NCI-H2171 (cell line): ENCODE measurements around the gene ABHD8.

Experiments
- DNase-seq: peaks from one replicate; lab custom pipeline; 2025; lab: John Stamatoyannopoulos, UW

ABHD8 gene

GRCh38 chr19:17321655-17322489 is 18.6 kb upstream of the ABHD8 start:
- no peak for DNase-seq

- DNase-seq: no peak
Measured at GRCh38 chr19:17320435-17320834, 17.2 kb upstream of the ABHD8 start.

GRCh38 chr19:17319473-17320238 is 16.4 kb upstream of the ABHD8 start:
- no peak for DNase-seq

GRCh38 chr19:17318966-17319365 is 15.7 kb upstream of the ABHD8 start:
- no peak for DNase-seq

- no peak for DNase-seq
Measured at GRCh38 chr19:17314007-17314593, 10.9 kb upstream of the ABHD8 start.

GRCh38 chr19:17312189-17313113 is 9.2 kb upstream of the ABHD8 start:
- no peak for DNase-seq

- DNase-seq: no peak
Measured at GRCh38 chr19:17311455-17312188, 8.4 kb upstream of the ABHD8 start.

GRCh38 chr19:17309965-17310461 is 6.8 kb upstream of the ABHD8 start:
- no peak for DNase-seq

- DNase-seq: peak; percentile 99
Measured at GRCh38 chr19:17309198-17309964, 6.2 kb upstream of the ABHD8 start, which contains the start of gene DDA1. Gene DDA1 (plus strand): TSS chr19:17309563. CDS start chr19:17309655, 92 bp downstream.

GRCh38 chr19:17307876-17308377 is 4.7 kb upstream of the ABHD8 start:
- no peak for DNase-seq

- DNase-seq: no peak
Measured at GRCh38 chr19:17306285-17306714, 3.1 kb upstream of the ABHD8 start.

- DNase-seq: peak; percentile 100
Measured at GRCh38 chr19:17305517-17306284, 2.5 kb upstream of the ABHD8 start, which contains the start of gene MRPL34. Gene MRPL34 (plus strand): TSS chr19:17305872. CDS start chr19:17305893, 21 bp downstream.

GRCh38 chr19:17305216-17305516 is 1.9 kb upstream of the ABHD8 start:
- DNase-seq: no peak

GRCh38 chr19:17304386-17305215 is 1.4 kb upstream of the ABHD8 start:
- no peak for DNase-seq

GRCh38 chr19:17303940-17304267 is 679 bp upstream of the ABHD8 start:
- DNase-seq: no peak

- DNase-seq: no peak
Measured at GRCh38 chr19:17302391-17303166, 646 bp downstream of the ABHD8 start.

- no peak for DNase-seq
Measured at GRCh38 chr19:17300992-17301619, 2.1 kb downstream of the ABHD8 start.
